ENCODE measurements around the gene ABCC8.

ABCC8 gene

DNA sequence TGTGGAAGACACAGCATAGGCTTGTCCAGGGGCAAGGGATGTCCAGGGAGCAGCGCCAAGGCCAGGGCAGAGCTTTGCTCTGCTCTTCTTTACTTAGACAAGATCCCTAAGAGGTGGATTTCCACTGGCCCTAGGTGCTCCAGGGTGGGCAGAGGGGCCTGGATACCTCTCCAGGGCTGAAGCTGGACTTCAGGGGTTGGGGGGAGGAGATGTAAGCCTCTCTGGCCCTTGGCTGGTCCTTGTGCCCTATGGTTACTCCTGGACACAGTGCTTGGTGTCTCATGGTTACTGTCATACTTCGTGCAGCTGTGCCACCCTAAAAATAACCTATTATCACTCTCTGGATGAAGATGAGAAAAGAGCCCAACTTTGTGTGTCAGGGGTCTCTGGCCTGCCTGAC is 75.3 kb downstream of the ABCC8 start:
- DNase-seq = no peak

DNA sequence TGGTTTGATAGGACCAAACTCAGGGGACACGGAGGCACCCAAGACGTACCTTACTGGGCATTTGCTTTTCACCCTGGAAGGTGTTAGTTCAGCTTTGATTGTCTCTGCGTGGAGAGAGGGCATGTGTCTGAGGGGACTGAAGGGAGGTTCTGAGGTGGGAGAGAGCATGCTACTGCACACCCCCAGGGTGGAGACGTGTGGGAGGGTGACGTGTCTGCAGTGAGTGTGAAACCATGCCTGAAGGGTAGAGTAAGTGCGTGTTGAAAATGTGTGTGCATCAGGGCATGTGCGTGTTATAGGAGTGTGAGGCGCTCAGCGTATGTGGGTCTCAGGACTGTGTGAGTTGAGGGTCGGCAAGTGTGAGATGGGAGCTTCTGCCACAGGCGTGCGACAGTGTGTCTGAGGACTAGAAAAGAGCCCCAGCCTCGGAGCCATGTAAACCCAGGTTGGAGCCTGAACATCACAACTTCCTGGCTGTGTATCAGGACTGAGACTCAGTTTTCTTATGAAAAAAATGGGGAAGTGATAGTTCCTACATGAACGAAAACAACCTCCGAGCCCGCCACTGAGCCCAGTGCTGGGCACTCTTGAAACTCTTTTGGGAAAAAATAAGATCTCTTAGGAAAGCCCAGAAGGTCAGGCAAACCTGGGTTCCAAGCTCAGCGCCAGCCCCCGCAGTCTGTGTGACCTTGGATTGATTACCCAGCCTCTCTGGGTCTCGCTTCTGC is 76.4 kb downstream of the ABCC8 start:
- no peak for DNase-seq

DNA sequence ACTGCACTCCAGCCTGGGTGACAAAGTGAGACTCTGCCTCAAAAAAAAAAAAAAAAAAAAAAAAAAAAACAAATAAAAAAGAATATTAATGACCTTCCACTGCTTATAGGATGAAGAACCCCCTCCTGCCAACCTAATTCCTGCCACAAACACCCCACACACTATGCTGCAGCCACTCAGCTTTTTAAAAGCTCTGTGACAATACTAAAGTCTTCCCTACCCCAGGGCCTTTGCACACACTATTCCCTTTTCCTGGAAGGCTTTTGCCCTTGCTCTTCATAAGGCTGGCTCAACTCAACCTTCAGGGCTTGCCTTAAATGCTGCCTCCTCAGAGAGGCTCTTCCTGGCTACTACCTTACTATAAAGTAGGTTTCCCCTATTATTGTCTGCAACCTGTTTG is 77.4 kb downstream of the ABCC8 start:
- DNase-seq = no peak

DNA sequence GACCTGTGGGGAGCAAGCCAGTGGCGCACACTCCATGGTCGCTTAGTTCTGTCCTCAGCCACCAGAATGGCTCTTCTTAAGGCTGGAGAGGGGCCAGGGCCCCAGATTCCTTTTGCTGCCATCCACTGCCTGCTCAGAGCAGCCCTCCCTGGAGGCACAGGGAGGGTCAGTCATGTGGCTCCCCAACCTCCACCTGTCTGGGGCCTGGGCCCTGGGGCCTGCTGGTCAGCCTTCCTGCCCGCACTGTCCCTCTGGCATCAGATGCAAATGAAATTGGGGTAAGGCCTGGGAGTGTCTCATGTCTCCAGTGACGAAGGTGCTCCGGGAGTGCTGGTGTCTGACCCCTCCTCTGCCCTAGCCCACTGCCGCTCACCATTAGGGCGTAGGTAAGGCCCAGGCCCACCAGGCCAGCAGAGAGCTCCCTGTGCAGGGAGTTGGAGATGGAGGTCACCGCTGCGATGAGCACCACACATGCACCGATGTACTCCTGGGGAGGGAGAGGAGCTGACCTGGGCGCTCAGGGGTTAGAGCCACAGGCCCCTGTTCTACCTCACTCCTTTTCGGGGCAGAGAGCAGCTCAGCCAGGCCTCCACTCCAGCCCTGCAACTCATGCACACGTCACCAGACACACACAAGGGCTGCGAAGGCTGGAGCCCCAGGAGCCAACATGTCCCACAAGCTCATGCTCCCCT is 79.2 kb downstream of the ABCC8 start:
- DNase-seq = no peak

DNA sequence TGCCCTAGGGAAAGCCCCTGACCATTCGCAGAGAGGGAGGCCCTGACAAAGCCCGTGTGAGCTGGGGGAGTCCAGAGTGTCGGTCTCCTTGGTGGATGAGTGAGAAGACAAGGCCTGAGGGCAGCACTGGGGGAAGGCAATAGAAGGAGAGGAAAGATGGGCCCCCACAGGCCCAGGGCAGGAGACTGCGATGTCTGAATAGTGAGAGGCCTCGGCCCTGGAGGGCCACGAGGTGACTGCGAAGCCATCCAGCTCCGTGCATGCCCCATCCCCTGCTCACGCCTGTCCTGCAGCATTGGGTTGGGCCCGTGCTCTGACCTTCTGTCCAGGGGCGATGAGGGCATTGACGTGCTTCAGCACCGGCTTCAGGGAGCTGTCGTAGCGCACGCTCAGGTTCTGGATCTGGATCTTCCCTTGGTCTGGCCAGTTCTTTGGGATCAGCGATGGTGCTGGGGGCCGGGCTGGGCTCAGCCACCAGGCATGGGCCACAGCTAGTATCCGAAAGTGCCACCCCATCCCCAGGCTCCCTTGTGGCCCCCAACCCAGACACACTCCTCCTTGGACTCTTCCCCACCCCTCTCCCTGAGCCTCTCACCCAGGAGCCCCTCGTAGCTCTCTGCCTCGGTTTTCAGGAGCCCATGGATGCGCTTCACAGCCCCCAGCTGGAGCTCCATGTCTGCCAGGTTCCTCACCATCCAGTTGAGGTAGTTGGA is 79.9 kb downstream of the ABCC8 start:
- no peak for DNase-seq

DNA sequence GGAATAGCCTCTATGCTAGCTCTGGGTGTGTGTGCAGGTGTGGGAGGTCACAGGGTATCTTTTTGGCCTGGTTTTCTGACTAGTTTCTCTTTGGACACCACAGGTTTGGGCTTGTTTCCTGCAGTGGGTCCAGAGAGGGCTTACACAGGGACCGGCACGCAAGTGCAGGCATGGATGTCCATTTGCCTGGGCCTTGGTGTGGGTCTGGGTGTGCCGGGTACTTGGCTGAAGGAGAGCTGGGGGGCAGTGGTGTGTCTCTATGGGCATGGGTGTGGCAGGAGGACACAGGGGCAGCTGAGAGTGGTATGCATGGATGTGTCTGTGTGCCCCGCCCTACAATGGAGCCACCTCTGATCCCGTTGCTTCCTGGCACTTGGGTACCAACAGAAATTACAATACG is 80.7 kb downstream of the ABCC8 start:
- DNase-seq = no peak

DNA sequence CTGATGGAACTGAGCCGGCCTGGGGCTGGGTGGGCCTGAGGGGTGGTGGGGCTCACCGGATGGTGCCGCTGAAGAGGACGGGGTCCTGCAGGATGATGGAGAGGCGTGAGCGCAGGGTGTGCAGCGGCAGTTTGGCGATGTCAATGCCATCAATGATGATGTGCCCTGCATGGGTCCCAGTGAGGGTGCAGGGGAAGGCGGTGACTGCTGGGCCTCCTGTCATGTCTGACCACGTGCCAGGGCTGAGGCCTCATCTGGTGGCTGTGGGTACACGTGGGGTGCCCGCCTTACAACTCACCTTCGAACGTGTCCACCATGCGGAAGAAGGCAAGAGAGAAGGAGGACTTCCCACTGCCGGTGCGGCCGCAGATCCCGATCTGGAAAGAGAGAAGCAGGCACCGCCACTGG is 81.1 kb downstream of the ABCC8 start:
- DNase-seq = no peak

DNA sequence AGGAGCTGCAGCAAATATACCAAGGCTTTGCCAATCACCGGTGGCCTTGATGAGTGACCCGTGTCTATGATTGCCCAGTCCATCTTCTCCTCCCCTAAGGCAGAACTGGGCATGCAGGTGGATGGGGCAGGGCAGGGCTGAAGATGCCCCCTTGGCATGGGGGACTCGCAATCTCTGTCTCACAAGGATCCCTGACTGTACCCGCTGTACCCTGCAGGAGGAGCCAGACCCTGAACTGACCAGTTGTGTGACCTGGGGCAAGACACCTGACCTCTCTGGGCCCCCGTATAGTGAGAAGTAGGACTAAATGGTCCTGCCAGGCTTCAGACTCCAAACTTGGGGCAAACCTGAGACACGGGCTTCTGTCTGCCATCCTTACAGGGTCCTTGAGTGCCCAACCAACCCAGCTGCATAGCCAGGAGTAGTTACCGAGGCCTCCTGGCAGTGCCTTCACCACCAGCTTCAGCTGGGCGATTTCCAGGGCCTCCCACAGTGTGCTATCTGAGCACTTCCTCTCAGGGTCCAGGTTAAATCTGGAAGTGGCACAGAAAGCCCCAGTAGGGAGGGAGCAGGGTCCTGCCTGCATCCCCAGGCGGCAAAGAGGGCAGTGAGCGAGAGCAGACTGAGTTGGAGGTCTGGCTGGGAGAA is 81.8 kb downstream of the ABCC8 start:
- no peak for DNase-seq

DNA sequence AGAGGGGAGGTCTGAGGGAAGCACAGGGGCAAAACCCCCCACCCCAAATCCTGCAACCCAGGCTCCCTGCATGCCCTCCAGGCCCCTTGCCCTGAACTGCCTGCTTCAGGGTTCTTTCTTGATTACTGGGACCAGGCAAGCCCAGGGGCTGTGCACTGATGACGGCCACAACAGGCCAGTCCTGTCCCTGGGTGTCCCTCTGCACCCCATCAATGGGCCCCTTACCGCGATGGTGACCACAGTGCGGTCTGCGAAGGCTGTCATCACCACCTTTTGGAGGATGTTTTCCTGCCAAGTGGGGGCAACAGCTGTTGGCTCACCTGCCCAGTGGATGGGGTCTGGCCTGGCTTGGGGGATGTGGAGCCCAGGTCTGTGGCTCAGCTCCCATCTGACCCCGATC is 83.2 kb downstream of the ABCC8 start:
- DNase-seq = no peak

DNA sequence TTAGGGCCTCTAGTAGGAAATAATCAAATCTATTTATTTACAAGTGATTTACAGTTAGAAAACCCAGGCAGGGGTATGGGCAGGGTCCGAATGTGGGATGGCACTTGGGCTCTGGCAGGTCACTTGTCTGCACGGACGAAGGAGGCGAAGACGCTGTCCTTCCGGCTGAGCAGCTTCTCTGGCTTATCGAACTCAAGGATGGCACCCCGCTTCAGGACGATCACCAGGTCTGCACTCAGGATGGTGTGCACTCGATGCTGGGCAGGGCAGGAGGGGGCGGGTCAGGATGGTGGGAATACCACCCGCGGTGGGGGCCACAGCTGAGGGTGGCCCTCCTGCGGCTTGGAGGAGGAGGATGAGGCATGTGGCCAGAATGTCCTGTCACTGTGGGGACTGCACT is 83.8 kb downstream of the ABCC8 start:
- no peak for DNase-seq

DNA sequence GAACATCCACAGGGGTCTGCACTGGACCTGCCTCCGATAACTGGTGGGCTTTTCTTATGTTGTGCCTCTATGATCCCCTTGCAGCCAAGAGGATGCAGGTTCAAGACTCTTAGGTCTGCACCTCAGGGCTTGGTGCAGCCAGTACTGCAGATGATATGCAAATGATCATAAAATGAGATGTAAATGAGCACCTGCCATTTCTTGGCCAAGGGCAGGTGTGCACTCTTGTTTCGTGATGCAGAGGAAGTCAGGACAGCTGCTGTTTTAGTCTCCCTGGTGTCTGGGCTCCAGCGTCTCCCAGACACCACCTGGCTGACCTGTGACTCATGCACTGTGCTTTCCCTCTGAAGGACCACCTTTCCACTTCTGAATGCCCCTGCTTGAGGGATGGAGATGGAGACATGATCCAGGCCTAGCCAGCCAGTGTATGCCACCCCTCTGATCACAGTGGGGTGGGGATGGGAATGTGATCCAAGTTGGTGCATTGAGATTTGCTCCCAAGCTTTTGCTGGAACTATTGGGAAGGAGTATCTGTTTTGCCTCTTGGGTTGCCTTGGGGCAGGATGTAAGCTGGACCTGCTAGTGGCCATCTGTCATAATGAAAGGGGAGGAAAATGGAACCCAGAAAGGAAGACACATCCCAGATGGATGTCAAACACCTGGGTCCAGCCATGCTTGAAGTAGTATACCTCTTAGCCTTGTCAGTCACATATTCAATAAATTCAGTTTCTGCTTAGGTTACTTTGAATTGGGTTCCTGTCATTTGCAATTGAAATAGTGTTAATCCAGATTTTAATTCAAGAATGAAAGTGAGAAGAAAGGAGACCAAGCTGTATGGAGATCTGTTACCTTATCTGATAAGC is 84.9 kb downstream of the ABCC8 start:
- no peak for DNase-seq

DNA sequence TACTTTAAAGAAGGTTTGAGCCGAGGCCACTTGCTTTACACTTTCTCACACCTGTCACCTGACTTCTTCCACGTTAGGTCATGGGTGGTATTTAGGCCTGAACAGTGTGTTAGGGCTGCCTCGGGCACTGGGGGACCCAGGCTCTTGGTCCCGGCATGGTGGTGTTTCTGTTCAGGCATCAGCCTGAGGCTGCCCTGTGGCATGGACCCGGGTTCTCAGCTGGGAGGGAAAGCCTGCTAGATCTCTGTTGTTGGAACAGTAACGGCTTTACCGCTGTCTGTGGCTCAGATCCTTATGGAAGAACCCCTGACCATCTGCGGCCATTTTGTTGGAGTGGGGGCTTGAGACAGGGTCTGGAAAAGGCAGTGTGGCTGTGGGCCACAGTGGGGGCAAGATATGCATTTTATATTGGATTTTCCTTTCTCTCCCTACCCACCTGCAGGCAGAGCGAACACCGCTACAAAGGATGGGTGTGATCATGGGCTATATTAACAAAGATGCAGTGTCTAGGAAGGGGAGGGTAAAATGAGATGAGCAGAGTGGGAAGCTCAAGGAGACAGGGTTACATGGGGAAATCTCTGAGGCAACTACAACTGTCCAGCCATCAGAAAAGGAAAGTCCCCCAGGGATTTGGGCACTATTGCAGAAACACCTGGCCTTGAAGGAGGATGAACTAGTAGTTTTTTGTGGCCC is 86.5 kb downstream of the ABCC8 start:
- DNase-seq = no peak

DNA sequence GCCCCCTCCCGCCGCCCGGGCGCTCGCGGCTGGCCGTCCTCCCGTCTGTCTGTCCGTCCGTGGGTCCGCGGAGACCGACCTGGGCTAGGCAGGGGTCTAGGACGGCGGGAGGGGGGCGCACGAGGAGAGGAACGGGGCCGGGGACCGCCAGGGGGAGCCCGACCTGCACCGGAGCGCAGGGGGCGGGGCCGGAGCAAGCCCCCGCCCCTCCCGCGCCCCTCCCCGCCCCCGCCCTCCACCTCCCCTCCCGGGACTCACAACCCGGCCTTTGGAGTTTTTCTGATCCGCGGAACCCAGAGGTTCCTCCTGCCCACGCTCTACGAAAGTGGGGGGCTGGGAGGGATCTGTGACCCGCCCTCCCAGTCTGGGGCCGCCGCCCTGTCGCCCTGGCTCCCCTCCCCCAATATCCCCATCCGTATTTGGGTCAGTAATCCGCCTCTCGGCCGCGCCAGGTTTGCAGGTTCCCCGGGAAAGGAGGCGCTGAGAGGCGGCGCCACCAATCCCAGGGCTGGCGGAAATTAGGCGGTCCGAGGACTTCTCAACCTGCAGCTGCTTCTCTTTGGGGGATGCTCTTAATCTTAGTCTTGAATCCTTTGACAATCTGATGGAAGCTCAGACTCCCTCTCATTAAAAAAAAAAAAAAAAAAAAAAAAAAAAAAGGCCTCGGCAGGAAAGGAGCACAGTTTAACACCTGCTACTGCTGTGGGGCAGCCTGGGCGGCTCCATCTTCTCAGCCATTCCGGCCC is 87.3 kb downstream of the ABCC8 start:
- DNase-seq = peak; percentile 75

DNA sequence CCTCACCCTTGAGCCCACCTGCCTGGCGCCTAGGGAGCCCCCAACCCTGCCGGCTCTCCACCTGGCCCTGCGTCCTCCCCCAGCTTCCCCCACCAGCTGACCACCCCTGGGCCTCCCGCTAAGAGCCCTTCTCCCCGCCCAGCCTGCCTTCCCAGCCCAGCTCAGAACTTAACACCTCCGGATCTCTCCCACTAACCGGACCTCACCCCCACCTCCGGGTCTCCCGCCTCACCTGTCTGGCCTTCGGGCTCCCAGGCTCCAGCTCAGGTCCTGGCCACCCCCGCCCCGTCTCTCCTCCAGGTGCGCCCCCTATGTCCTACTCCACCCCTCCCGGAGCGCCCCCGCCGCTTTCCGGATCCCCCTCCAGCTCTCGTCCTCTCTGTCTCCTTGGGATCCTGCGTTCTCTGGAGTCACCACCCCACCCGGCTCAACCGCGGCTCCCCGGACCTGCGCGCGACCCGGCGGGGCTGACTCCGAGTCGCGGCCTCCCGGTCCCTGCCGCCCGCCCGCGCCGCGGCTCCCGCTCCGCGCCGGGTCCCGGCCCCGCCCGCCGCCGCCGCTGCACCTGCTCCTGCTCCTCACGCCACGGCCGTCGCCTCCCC is 87.9 kb downstream of the ABCC8 start, which contains the start of gene KCNJ11:
Gene KCNJ11, minus strand, starts transcription at position 51 of the 602 bp plus-strand sequence. CDS start 568 bp downstream, outside the sequence.
- peak in 1 of 2 experiments; percentile 11 for DNase-seq

DNA sequence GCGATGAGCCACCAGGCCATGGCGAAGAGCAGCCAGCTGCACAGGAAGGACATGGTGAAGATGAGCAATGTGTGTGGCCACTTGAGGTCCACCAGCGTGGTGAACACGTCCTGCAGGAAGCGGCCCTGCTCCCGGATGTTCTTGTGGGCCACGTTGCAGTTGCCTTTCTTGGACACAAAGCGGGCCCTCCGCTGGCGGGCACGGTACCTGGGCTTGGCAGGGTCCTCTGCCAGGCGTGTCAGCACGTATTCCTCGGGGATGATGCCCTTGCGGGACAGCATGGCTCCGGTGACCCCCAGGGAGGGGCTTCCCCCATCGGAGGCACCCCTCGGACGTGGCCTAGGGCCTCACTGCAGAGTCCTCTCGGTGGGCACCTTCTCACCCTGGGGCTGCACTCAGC is 88.8 kb downstream of the ABCC8 start:
- no peak for DNase-seq

DNA sequence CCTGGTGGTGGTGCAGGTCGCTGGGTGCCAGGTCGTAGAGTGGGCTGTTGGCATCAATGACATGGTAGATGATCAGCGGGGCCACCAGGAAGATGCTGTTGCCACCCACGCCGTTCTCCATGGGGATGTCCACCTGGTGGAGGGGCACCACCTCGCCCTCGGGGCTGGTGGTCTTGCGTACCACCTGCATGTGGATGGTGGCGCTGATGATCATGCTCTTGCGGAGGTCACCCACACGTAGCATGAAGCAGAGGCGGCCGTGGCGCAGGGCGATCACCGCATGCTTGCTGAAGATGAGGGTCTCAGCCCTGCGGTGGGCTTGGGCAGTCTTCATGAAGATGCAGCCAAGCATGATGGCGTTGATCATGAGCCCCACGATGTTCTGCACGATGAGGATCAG is 89.4 kb downstream of the ABCC8 start:
- no peak for DNase-seq

DNA sequence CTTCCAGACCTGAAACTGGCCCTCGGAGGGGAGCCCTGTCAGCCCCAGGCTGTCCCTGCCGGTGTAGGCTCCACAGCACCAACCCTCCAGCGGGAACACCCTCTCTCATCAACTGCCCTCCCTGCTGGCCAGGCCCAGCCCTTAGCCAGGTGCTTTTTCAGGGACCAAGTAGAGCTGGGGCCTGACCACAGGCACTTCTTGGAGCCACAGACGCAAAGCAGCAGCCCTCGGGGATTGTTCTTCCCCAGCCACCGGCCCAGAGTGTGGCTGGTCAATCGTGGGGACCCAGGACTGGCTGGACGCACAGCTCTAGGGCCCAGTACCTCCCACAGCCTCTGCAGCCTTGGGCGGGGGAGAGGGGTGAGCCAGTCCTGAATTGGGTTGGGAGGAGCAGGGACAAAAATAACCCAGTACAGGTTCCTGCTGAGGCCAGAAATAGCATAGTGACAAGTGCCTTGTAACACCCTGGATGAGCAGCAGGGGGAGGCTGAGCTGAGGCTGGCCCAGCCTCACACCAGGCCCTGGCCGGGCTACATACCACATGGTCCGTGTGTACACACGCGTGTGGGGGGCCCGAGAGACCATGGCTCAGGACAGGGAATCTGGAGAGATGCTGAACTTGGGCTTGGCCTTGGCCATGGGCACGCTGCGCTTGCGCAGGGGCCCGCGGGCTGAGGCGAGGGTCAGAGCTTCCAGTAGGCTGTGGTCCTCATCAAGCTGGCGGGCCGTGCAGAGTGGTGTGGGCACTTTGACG is 90.1 kb downstream of the ABCC8 start:
- peak; percentile 13 to 17 for DNase-seq

DNA sequence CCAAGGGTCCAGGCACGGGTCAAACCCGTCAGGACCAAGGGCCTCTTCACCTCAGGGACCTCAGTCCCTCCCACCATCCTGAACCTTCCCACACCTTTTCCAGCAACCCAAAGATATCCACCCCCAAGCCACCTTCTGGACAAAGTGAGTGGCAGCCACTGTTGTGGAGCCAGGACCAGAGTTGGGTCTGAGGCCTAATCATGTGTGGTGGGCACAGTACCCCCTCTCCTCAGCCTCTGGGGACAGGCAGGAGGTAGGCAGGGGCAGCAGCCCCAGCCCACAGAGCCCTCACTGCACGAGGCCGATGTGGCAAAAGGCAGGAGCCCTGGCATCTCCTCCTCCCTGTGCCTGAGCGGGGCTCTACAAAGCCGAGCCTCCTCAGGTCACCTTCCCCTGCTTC is 90.7 kb downstream of the ABCC8 start:
- DNase-seq = no peak

DNA sequence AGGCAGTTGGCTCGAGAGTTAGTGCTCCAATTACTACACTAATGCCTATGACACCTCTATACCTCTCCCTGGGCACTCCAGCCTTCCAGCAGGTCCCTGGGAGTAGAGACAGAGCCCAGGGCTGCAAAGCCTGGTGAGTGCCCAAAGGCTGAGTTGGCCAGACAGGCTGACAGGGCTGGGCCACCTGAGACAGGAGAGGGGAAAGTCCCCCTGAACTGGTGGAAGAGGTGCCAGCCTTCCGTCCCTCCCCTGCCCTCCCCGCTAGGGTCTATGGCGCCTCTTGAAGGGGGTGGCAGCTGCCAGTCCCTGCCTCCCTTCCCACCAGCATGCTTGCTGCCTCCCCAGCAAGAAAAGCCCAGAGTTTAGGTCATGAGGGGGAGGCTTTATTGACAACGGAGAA is 91.2 kb downstream of the ABCC8 start:
- no peak for DNase-seq

DNA sequence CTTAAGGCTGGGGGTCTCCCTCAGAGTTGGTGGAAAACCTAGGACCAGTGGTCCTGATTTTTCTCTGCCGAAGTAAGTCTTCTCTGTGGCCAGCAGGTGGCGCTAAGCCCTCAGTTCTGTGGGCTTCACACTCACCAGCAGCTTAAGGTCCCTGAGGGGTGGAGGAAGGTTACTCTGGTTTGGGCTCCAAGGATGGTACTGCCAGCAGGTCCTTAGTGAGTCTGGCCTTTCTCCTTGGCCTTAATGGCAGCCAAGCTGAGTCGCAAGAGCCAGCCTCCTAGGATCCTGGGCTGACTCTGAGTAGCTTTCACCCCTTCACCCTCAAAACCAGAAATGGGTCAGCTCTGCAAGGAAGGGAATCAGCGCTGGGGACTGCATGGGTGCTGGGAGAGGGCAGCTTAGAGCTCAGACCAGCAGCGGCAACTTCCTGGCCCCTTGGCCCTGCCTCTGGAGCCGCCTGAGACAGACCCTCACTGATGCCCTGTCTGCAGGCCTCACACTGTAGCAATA is 92.6 kb downstream of the ABCC8 start:
- DNase-seq = peak; percentile 71 to 72
